HG03520 (cell line): ENCODE results near the gene DMXL1.

Source experiments
- ATAC-seq: cut with Tn5 transposase; IDR thresholded peaks from one replicate; pipeline ENCODE4 v1.9.1; 2021; ENCODE audit warnings: mild to moderate bottlenecking, moderate library complexity; ENCODE audit not compliant: unreplicated experiment

Gene DMXL1

GRCh38 chr5:119070828-119071560 lies at the start of gene DMXL1:
Gene DMXL1 (plus strand): TSS chr5:119071087. CDS start chr5:119071570, 483 bp downstream.
- ATAC-seq: peak; percentile 72

GRCh38 chr5:119021149-119021732 lies 49.6 kb upstream of the DMXL1 start:
- no peak for ATAC-seq

- peak; percentile 63 for ATAC-seq
These were observed 48.7 kb upstream of the DMXL1 start for GRCh38 chr5:119022017-119022745.

GRCh38 chr5:119022773-119023172 lies 48.1 kb upstream of the DMXL1 start:
- no peak for ATAC-seq

- ATAC-seq: no peak
These were observed 42.3 kb upstream of the DMXL1 start for GRCh38 chr5:119028575-119028974.

- ATAC-seq: peak; percentile 71
These were observed 39.6 kb upstream of the DMXL1 start for GRCh38 chr5:119031011-119031886.

- peak; percentile 52 for ATAC-seq
These were observed 39.0 kb upstream of the DMXL1 start for GRCh38 chr5:119031905-119032304.

GRCh38 chr5:119032656-119033055 lies 38.2 kb upstream of the DMXL1 start:
- no peak for ATAC-seq

GRCh38 chr5:119033135-119033534 lies 37.8 kb upstream of the DMXL1 start:
- ATAC-seq: no peak

GRCh38 chr5:119036101-119036762 lies 34.7 kb upstream of the DMXL1 start:
- no peak for ATAC-seq

GRCh38 chr5:119037496-119038215 lies 33.2 kb upstream of the DMXL1 start:
- no peak for ATAC-seq

- ATAC-seq: no peak
These were observed 22.6 kb upstream of the DMXL1 start for GRCh38 chr5:119048246-119048645.

- ATAC-seq: no peak
These were observed 20.9 kb upstream of the DMXL1 start for GRCh38 chr5:119049824-119050449.

- ATAC-seq: no peak
These were observed 16.8 kb upstream of the DMXL1 start for GRCh38 chr5:119054101-119054500.

GRCh38 chr5:119055294-119055693 lies 15.6 kb upstream of the DMXL1 start:
- no peak for ATAC-seq

- ATAC-seq: no peak
These were observed 11.8 kb upstream of the DMXL1 start for GRCh38 chr5:119058979-119059529.

- no peak for ATAC-seq
These were observed 11.1 kb upstream of the DMXL1 start for GRCh38 chr5:119059740-119060255.

GRCh38 chr5:119063579-119064379 lies 7.1 kb upstream of the DMXL1 start:
- peak; percentile 80 for ATAC-seq
